Ishikawa (cell line): ENCODE results near the gene ANKAR.

ENCODE experiments used
- CEBPB ChIP-seq: IDR thresholded peaks from 2 replicates; pipeline ENCODE4 v1.6.1; 2012
- CREB1 ChIP-seq: IDR thresholded peaks from 2 replicates; pipeline ENCODE4 v1.6.1; 2012; ENCODE audit warnings: low read depth
- EGR1 ChIP-seq: IDR thresholded peaks from 2 replicates; pipeline ENCODE4 v1.6.1; 2012
- EP300 ChIP-seq: IDR thresholded peaks from 2 replicates; pipeline ENCODE4 v1.6.1; 2012; ENCODE audit warnings: borderline replicate concordance
- FOXM1 ChIP-seq: IDR thresholded peaks from 2 replicates; pipeline ENCODE4 v1.6.1; 2012; ENCODE audit warnings: low read depth, borderline replicate concordance
- MAX ChIP-seq: IDR thresholded peaks from 2 replicates; pipeline ENCODE4 v1.6.1; 2012
- NFIC ChIP-seq: IDR thresholded peaks from 2 replicates; pipeline ENCODE4 v1.6.1; 2012
- RAD21 ChIP-seq: IDR thresholded peaks from 2 replicates; pipeline ENCODE4 v1.6.1; 2012; ENCODE audit warnings: low read depth
- REST ChIP-seq: IDR thresholded peaks from 2 replicates; pipeline ENCODE4 v1.6.1; 2012; ENCODE audit warnings: low read depth, mild to moderate bottlenecking
- TAF1 ChIP-seq: IDR thresholded peaks from 2 replicates; pipeline ENCODE4 v1.6.1; 2012; ENCODE audit warnings: low read depth, mild to moderate bottlenecking
- TCF12 ChIP-seq: IDR thresholded peaks from 2 replicates; pipeline ENCODE4 v1.6.1; 2012; ENCODE audit warnings: low read depth
- TEAD4 ChIP-seq: IDR thresholded peaks from 2 replicates; pipeline ENCODE4 v1.6.1; 2012
- USF1 ChIP-seq: IDR thresholded peaks from 2 replicates; pipeline ENCODE4 v1.6.1; 2012
- YY1 ChIP-seq: IDR thresholded peaks from 2 replicates; pipeline ENCODE4 v1.6.1; 2012; ENCODE audit warnings: low read depth
- ZBTB7A ChIP-seq: IDR thresholded peaks from 2 replicates; pipeline ENCODE4 v1.6.1; 2012; ENCODE audit warnings: low read depth

Gene ANKAR

GRCh38 chr2:189674374-189675112, at the start of gene ANKAR:
ANKAR (plus strand) TSS chr2:189674670; CDS start chr2:189676491, 1,821 bp downstream.
- peak; percentile 82 for TF ChIP-seq MAX
- TF ChIP-seq REST: no peak
- TF ChIP-seq USF1: no peak
- peak; percentile 24; the same call in 1 of the 2 replicates for TF ChIP-seq NFIC
- peak; percentile 61 for TF ChIP-seq YY1
- TF ChIP-seq RAD21: peak; percentile 34; the same call in 1 of the 2 replicates
- no peak for TF ChIP-seq FOXM1
- TF ChIP-seq CEBPB: no peak
- no peak for TF ChIP-seq EGR1
- no peak for TF ChIP-seq TEAD4
- TF ChIP-seq TCF12: no peak
- peak; percentile 74 for TF ChIP-seq TAF1
- TF ChIP-seq EP300: 0 out of 2 replicates have a peak, but pooled peaks have one; percentile 17
- TF ChIP-seq ZBTB7A: peak; percentile 49; the same call in 1 of the 2 replicates
- TF ChIP-seq CREB1: no peak

- no peak for TF ChIP-seq USF1
- no peak for TF ChIP-seq RAD21
- TF ChIP-seq ZBTB7A: no peak
- no peak for TF ChIP-seq CREB1
Observed at GRCh38 chr2:189625636-189626035, 48.8 kb upstream of the ANKAR start.

- TF ChIP-seq TCF12 (no peak), TAF1 (no peak), TEAD4 (no peak)
Observed at GRCh38 chr2:189627789-189628188, 46.7 kb upstream of the ANKAR start.

GRCh38 chr2:189628817-189629530, 45.5 kb upstream of the ANKAR start:
- TF ChIP-seq TAF1 (no peak), RAD21 (peak; percentile 27)

GRCh38 chr2:189629531-189630453, 44.7 kb upstream of the ANKAR start:
- no peak for TF ChIP-seq USF1
- no peak for TF ChIP-seq TAF1
- TF ChIP-seq RAD21: no peak
- TF ChIP-seq CREB1: no peak
- no peak for TF ChIP-seq YY1
- TF ChIP-seq NFIC: no peak
- TF ChIP-seq ZBTB7A: no peak
- no peak for TF ChIP-seq FOXM1
- TF ChIP-seq EGR1: no peak
- no peak for TF ChIP-seq CEBPB
- no peak for TF ChIP-seq REST
- no peak for TF ChIP-seq EP300
- no peak for TF ChIP-seq MAX
- TF ChIP-seq TEAD4: no peak
